Amygdala (tissue), 56 donors: ENCODE data around the gene LRP3.
A peak's percentile ranks its signal among the peaks of the same experiment; 100 is the strongest.
"Not testable (repeated sequence)": the region's sequence is repeated elsewhere in the genome, so short reads cannot be mapped to it uniquely, and the experiment has no call there.

Experiments used
- DNase-seq, 56 donors: peaks; one replicate each; lab custom pipeline; 2025; lab: John Stamatoyannopoulos, UW

LRP3 gene

DNA sequence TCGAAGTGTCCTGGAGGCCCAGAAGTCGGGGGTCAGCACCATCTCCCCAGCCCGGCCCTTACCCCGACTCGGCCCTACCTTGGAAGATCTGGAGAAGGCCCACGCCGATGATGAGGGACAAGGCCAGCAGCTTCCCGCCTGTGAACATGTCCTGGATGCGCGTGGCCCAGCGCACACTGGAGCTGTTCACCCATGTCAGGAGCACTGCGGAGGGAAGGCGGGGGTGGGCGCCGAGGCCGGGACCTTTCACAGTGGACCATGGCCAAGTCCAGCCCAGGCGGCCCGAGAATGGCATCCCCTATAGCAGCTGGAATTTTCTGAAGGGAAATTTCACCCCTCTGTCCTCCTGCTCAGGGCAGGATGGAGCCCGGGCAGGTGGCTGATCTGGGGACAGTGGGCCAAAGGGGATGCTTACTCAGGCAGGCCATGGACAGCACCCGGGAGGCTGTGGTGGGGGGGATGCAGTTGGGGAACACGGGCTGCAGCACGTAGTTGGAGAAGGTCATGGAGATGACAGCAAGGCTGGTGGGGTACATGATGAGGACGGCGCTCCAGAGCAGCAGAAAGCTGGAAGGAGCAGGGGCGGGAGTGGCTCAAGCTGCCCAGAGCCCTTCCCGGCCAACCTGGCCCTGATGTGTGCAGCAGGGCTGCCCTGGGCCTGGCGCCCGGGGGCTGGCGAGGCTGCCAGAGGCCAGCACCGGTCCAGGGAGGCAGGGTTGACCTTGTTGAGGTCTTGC lies 18.5 kb downstream of the LRP3 start:
- DNase-seq = peak in 9 of 56 donors; percentile 8 to 62 (median 30)

DNA sequence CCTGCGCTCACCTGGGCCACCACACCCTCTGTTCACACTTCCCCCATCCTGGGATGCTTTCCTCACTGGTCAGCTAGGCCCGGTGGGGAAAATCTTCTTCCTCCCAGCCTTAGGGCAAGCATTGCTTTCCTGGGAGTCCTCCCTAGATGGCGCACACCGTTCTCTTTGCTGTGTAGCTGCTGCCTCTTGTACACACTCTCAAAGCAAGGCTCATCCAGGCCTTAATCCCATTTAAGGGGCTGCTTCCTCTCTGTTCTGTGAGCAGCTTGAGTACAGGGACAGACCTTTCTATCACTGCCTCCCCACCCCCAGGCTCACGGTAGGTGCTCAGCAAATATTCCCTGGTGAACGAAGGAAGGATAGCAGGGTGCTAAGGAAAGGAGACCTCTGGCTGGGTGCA lies 20.5 kb downstream of the LRP3 start:
- DNase-seq = no peak

DNA sequence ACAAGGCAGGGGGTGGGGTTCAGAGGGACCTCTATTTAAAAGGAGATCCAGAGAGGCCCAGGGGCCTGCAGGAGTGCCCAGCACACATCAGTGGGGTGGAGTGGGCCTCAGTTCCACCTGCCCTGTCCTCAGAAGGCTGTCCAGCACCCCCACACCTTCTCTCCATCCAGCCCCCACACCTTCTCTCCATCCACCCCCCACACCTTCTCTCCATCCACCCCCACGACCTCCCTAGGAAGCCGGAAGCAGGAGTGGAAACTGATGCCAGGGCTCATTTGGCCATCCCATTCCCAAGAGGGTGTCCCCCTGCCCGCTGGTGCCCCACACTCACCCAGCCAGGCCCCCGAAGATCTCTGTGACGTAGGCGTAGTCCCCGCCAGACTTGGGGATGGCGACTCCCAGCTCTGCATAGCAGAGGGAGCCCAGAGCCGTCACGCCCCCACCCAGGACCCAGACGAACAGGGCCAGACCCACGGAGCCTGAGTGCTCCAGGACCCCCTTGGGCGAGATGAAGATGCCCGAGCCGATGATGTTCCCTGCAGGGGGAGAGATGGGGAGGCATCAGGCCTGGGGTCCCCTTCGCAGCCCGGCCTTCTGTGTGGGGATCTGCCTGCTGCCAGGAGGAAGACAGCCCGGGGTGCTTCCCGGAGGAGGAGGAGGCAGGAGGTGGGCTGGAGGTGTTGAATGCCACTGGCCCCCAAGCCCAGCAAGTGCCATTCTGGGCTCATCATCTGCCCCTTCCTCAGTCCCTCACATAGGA lies 21.5 kb downstream of the LRP3 start:
- no peak for DNase-seq

DNA sequence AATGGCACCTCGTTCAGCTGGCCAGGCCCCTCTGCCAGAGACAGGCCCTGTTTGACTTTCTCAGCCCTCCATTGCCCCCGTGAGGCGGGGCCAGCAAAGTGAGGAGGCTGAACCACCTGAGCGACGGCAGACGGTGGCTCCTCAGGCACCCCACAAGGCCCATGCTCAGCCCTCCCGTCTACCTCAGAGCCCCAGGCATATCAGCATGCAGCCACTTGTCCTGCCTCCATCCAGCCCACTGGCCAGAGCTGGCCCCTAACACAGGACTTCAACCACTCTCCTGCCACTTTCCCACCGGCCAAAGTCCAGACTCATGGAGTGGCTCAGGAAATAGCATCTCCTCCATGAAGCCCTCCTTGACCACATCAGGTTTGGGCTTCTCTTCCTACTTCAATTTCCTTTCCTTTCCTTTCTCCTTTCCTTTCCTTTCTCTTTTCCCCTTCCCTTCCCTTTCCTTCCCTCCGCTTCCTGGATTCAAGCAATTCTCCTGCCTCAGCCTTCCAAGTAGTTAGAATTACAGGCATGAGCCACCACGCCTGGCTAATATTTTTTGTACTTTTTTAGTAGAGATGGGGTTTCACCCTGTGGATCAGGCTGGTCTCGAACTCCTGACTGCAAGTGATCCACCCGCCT lies 22.2 kb downstream of the LRP3 start:
- no peak for DNase-seq

DNA sequence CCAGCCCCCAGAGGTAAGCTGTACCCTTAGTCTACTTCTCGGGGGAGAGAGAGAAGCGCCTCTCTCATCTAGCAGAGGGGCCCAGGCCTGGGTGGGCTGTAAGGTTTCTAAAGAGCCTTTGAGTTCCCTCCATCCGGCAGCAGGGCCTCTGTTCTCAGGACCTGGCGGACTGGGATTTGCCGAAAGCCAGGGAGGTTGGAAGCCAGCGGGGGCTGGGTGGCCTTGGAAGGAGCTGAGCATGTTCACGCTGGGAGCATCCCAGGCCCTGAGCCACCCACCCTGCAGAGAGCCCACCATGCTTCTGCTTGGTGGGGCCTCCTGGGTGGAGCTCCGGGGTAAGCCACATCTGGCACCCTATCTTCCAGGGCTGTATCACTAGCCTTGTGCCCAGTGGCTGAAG lies 23.8 kb downstream of the LRP3 start:
- peak in 9 of 56 donors; percentile 14 to 52 (median 37) for DNase-seq

DNA sequence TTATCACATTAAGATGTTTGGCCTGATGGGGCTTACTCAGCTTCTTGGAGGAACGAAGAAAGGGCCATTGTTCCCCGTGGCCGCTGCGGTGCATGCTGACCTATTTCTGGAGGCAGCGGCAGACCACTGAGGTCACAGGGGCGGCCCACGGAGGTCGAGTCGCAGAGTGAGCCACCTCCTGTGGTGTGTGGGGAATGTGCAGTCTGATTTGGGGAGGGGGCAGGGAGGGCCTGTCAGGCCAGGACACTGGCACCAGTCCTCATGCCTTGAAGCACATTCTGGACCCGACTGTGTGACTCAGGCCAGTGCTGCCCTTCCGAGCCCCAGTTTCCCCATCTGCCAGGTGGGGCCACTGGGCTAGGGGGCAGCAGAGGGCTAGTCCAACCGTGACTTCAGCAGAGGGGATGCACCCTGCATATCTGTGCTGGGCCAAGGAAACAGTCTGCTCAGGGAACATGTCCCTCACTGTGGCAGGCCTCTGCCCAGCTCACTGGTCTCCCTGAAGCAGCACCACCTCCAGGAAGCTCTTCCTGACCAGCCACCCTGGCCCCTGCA lies 25.2 kb downstream of the LRP3 start:
- DNase-seq = peak in 8 of 56 donors; percentile 13 to 37 (median 26)

DNA sequence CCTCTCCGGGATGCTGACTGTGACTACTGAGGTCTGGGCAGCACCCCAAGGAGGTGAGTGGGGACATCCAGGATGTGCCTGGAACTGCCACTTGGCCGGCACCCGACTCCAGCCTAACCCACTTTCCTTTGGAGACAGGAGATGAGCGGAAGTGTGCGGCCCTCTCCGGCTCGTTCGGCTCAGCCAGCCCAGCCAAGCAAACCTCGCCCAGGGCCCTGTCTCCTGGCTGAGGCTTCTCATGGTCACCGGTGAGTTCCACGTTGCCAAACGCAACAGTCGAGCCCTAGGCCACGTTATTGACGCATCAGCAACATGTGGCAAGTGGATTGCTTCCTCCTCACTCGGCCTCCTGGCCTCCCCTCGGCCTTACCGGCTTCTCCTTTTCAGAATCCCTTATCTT lies 26.0 kb downstream of the LRP3 start:
- no peak for DNase-seq

DNA sequence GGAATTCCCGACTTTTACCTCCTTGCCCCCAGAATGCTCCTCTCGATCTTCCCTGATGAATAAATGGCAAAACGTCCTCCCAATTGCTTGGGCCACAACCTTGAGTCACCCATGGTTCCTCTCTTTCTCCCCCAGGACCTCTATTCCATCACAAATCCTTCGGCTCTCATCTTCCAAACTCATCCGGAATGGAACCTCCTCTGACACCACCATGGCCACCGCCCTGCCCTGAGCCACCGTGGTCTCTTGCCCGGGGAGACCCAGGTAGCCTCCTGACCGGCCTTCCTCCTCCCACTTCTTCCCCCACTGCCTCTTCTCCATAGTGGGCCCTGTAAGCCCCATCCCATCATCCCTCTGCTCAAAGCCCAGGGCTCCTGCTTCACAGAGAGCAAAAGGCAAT lies 26.6 kb downstream of the LRP3 start:
- no peak for DNase-seq

DNA sequence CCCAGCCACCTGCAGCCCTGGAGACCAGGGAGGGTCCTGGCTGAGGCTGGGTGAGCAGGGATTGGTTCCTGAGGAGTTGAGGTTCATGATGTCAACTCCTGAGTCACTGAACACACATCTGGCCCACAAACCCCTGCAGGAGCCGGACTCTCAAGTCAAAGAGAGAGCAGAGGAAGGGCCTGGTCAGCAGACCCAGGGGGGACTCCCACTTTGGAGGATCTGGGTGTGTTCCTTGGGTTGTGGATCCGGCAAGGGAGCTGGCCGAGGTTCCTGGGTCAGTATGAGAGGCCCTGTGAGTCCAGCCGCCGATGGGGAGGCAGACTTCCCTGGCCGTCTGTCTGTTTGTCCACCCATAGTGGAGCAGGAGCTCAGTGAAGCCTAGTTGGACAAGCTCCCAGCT lies 27.5 kb downstream of the LRP3 start:
- DNase-seq = peak in 1 of 56 donors; percentile 17

DNA sequence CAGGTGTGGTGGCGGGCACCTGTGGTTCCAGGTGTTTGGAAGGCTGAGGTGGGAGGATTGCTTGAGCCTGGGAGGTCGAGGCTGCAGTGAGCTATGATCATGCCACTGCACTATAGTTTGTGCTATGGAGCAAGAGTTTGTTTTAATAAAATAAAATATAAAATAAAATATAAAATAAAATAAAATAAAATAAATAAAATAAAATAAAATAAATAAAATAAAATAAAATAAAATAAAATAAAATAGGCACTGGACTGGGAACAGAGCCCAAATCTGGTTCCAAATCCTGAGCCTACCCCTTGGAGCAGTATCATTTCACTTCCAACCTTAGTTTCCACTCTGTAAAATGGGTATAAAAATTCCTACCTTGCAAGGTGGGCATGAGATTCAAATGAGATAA lies 28.1 kb downstream of the LRP3 start:
- DNase-seq = not testable (repeated sequence)

DNA sequence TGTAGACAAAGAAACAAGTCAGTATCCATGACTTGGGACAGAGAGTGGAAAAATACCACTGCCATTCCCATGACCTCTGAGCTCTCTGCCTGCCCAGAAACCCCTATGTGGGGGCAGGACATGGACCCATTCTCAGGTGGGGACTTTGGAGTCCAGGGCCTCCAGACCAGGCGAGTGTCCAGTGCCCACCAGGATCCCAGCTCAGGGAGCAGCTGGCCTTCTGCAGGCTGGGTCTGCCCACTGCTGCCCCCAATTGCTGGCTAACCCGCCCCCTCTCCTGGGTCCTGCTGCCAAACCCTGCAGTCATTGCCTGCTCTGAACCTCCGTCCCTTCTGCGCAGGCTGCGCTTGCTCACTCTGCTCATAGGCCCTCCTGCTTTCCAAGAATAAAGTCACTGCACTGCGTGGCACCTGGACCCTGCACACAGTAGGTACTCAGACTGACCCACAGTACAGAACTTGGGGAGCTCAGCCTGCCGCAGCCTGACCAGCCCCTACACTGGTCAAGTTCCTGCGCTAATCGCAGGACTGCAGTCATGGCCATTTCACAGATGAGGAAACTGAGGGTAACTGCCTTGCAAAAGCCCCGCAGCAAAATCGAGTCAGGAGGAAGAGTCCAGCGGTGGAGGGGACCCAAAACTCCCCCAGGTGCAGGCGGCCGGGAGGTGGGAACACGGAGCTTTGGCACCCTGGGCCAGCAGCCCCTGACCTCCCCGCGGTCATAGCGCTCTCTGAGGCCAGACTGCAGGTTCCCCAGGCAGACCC lies 30.7 kb downstream of the LRP3 start:
- DNase-seq = no peak

DNA sequence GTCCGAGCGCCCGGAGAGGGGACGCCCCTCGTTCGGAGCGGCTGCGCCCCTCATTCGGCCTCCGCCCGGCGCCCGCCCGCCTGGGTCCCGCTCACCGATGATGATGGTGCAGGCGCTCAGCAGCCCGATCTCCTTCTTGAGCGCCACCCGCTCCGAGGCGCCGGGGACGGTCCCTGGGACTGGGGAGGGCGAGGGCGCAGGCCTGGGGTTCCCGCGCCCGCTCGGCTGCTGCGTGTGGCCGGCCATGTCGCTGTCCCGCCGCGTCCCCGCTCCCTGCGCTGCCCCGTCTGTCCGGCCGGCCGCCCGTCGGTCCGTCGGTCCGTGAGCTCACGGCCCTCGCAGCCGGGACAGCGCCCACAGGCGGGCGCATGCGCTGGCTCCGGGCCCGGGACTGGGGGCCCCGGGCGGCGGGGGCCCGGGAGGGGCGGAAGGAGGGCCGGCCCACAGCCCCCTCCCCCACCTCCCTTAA lies 31.4 kb downstream of the LRP3 start, which contains the start of gene SLC7A10:
SLC7A10 (minus strand) TSS at position 393 of the 469 bp plus-strand sequence; CDS start at position 246, 147 bp downstream.
- DNase-seq = peak in 2 of 56 donors; percentile 23 to 32

DNA sequence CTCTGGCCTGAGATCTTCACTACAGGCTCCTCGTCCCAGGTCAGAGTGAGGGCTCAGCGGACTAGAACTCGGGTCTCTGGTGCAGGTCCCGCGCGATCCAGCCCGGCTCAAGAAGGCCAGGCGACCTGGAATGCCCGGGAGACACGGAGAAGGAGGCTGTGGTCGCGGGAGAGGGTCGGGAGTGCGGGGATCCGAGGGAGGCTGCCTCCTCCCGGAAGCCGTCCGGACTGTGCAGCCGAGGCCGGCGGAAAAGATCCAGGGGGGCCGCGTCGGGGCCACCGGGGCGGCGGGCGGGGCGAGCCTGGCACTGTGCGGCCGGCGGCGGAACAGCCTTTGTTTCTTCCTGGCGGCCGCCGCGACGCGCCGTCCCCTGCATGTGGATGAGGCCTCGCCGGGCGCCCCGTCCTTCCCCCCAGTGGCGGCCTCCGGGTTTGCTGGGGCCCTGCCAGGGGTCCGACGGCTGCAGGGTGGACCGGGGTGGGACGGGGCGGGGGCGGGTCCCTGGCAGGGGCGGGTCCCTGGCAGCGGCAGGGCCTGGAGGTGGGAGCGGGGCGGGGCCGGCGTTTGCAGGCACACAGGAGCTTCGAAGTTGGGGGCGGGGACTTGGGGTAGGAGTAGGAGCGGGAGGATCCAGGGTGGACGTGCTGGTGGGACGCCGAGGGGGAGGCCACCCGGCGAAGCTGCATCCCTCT lies 32.6 kb downstream of the LRP3 start:
- peak in 6 of 56 donors; percentile 22 to 49 (median 30) for DNase-seq

DNA sequence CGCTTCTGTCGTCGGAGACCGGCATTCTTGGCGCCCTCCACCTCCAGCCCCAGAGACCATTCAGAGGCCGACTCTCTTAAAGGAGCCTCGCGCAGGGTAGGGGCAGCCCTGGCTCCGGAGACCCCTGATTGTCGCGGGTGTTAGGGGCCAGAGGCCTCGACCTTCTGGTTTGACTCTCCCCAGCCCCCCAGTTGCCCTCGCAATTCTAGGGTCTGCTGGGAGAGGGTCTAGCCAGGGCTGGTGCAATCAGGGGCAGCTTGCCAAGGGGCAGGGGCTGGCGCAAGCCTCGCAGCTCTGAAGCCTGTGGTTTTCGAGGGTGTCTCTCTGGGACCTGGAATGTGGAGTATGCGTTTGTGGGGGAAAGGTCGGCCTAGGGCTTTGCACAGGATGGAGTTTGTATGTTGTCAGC lies 33.1 kb downstream of the LRP3 start:
- no peak for DNase-seq

DNA sequence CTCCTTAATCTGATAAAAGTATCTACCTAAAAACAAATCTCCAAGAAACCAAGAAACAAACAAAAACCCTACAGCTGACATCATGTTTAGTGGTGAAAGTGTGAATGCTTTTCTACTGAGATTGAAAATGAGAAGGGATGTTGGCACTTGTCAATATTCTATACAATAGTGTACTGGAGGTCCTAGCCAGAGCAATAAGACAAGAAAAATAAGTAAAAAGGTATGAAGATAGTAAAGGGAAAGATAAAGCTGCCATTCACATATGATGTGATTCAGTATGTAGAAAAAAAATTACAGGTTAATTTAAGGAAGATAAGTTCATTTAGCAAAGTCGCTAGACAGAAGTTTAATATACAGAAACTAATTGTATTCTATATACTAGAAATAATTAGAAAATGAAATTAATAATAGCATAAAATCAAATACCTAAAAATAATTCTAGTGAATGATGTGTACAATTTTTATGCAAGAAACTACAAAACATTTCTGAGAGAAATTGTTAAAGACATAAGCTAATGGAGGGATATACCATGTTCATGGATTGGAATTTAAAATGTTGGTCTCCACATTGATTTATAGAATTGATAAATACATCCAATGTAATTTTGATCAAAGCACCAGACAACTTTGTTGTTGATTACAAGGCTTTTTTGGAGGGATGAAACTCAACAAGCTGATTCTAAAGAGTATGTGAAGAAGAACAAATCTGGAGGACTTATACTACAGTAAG lies 33.9 kb downstream of the LRP3 start:
- DNase-seq = no peak

DNA sequence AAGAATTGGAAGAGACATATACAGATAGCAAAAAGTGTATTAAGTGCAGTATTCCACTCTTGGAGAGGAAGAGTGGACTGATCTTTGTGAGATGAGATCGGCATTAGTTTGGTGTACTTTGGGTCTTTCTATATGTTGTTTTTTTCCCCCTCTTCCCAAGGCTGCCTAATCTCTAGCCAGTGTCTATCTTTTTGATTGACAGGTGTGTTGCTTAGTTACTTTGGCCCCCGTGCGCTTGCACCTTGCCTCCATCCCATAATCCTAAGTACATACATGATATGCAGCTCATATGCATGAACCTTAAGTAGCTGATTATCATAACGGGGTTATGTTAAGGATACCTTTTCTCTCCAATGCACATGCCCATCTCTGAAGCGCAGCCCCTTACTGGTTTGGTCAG lies 35.8 kb downstream of the LRP3 start:
- DNase-seq = no peak

DNA sequence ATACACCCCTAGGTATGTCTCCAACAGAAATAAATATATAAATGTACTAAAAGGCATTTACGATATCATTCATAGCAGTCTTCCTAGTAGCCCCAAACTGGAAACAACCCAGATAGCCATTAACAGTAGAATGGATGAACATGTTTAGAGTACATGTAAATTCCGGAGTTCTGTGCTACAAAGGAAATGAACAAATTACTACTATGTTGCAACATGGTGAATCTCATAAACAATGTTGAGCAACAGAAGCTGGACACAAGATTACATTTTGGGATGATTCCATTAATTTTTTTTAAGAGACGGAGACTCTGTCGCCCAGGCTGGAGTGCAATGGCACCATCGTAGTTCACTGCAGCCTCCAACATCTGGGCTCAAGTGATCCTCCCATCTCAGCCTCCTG lies 37.4 kb downstream of the LRP3 start:
- no peak for DNase-seq

DNA sequence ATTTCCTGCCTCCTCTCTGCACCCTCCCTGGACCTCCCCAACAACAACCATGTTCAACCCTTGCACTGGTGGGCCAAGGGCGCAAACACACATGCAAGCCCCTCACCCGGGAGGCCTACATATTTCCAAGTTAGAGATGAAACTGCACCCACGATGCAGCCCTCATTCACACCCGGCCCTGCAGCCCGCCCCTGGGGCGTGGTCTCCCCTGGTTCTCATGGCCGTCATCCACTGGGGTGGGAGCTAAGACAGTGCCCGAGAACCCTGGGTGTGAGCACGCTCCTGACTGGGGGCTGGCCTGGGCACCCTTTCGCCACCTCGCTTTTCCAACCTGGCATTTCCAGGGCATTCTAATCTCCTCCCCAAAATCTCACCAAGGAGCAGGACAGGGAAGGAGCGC lies 38.5 kb downstream of the LRP3 start:
- DNase-seq = no peak
